IMR-90 (cell line): ENCODE results near the gene RNF217. TPM values are rescaled to one million over a fixed set of nuclear protein-coding genes. Genes with fewer than 3 reads are reported as not detected.

Experiments
- ATAC-seq: fragments of 200-7000 bp; cut with Tn5 transposase; 2 replicates; pipeline ENCODE4 v1.9.1; 2020; ENCODE audit warnings: low read depth, mild to moderate bottlenecking, moderate library complexity
- BruUV-seq: library from RNA; stranded (reverse); fragments of 400-500 nt; replicated peaks from 2 replicates; lab custom pipeline; 2021; lab: Mats Ljungman, UMichigan
- CTCF ChIA-PET: fragments of 300-600 bp; formaldehyde crosslinking; extraction: SDS; loops from one replicate; lab custom pipeline; 2021; ENCODE audit warnings: antibody characterized with exemption; lab: Yijun Ruan, JAX
- POLR2A ChIA-PET: fragments of 300-600 bp; sonication (Branson Sonifier 250); formaldehyde crosslinking; loops from one replicate; lab custom pipeline; 2022; ENCODE audit warnings: antibody characterized with exemption; ENCODE audit not compliant: unreplicated experiment; lab: Charles Lee
- DNase-seq: peaks from one replicate; pipeline ENCODE4 v3.0.0; 2013
- H2AFZ ChIP-seq: replicated peaks from 2 replicates; pipeline ENCODE3; 2013; ENCODE audit warnings: low read length, mild to moderate bottlenecking; ENCODE audit not compliant: poor library complexity
- H2AK5ac ChIP-seq: 2 replicates; pipeline ENCODE4 v1.6.1; 2013; ENCODE audit warnings: low read depth, low read length, inconsistent platforms
- H2AK9ac ChIP-seq: replicated peaks from 2 replicates; pipeline ENCODE3; 2013; ENCODE audit warnings: mild to moderate bottlenecking, low read depth, low read length, moderate library complexity; ENCODE audit not compliant: poor library complexity
- H2BK120ac ChIP-seq: 2 replicates; pipeline ENCODE4 v1.6.1; 2013; ENCODE audit warnings: low read depth, low read length, inconsistent platforms
- H2BK15ac ChIP-seq: 3 replicates; pipeline ENCODE4 v1.6.1; 2013; ENCODE audit warnings: low read depth, low read length, inconsistent platforms
- H2BK20ac ChIP-seq: 2 replicates; pipeline ENCODE4 v1.6.1; 2013; ENCODE audit warnings: low read depth, mild to moderate bottlenecking, inconsistent platforms, low read length, moderate library complexity
- H2BK5ac ChIP-seq: 2 replicates; pipeline ENCODE4 v1.6.1; 2013; ENCODE audit warnings: mild to moderate bottlenecking, low read depth, low read length, inconsistent platforms; ENCODE audit not compliant: poor library complexity, severe bottlenecking
- H3K14ac ChIP-seq: replicated peaks from 2 replicates; pipeline ENCODE4 v1.6.1; 2013; ENCODE audit warnings: low read depth, low read length, inconsistent platforms
- H3K18ac ChIP-seq: 2 replicates; pipeline ENCODE4 v1.6.1; 2013; ENCODE audit warnings: low read depth, low read length, control low read depth
- H3K23ac ChIP-seq: 2 replicates; pipeline ENCODE4 v1.6.1; 2013; ENCODE audit warnings: low read depth, low read length, inconsistent platforms
- H3K27ac ChIP-seq: 2 replicates; pipeline ENCODE4 v1.5.1; 2013; ENCODE audit warnings: mild to moderate bottlenecking, control low read depth, low read length; ENCODE audit not compliant: insufficient read depth
- H3K27me3 ChIP-seq: 2 replicates; pipeline ENCODE4 v1.6.1; 2013; ENCODE audit warnings: low read length; ENCODE audit not compliant: control insufficient read depth, insufficient read depth
- H3K36me3 ChIP-seq: 2 replicates; pipeline ENCODE4 v1.6.1; 2013; ENCODE audit warnings: low read length, mixed read lengths; ENCODE audit not compliant: control insufficient read depth, insufficient read depth
- H3K4ac ChIP-seq: 2 replicates; pipeline ENCODE4 v1.6.1; 2013; ENCODE audit warnings: low read depth, low read length, inconsistent platforms
- H3K4me1 ChIP-seq: 2 replicates; pipeline ENCODE4 v1.6.1; 2013; ENCODE audit warnings: low read length, mixed read lengths; ENCODE audit not compliant: control insufficient read depth, insufficient read depth
- H3K4me2 ChIP-seq: 2 replicates; pipeline ENCODE4 v1.6.1; 2013; ENCODE audit warnings: low read depth, mild to moderate bottlenecking, control low read depth, low read length, moderate library complexity
- H3K4me3 ChIP-seq: 2 replicates; pipeline ENCODE4 v1.5.1; 2013; ENCODE audit warnings: low read depth, mild to moderate bottlenecking, control low read depth, low read length, moderate library complexity; ENCODE audit not compliant: insufficient read depth
- H3K56ac ChIP-seq: 2 replicates; pipeline ENCODE4 v1.6.1; 2013; ENCODE audit warnings: low read length, inconsistent platforms; ENCODE audit not compliant: insufficient read depth; ENCODE audit errors: extremely low read depth
- H3K79me1 ChIP-seq, 2 experiments: 2 replicates each; pipeline ENCODE4 v1.6.1; 2013; ENCODE audit warnings: low read length in 2 of 2, inconsistent platforms in 1 of 2, low read depth in 1 of 2
- H3K9ac ChIP-seq: 2 replicates; pipeline ENCODE4 v1.6.1; 2013; ENCODE audit warnings: low read depth, low read length, control low read depth
- H3K9me1 ChIP-seq: 2 replicates; pipeline ENCODE4 v1.6.1; 2013; ENCODE audit warnings: low read length, inconsistent platforms; ENCODE audit not compliant: insufficient read depth
- H3K9me3 ChIP-seq: 2 replicates; pipeline ENCODE4 v1.6.1; 2013; ENCODE audit warnings: low read length; ENCODE audit not compliant: control insufficient read depth, insufficient read depth
- H4K20me1 ChIP-seq: 2 replicates; pipeline ENCODE4 v1.6.1; 2013; ENCODE audit warnings: low read length, inconsistent platforms; ENCODE audit not compliant: insufficient read depth
- H4K5ac ChIP-seq: 2 replicates; pipeline ENCODE4 v1.6.1; 2013; ENCODE audit warnings: mild to moderate bottlenecking, low read depth, low read length, control low read depth
- H4K8ac ChIP-seq, 2 experiments: 2 replicates each; pipeline ENCODE4 v1.6.1; 2013; ENCODE audit warnings: low read depth in 2 of 2, low read length in 2 of 2, control low read depth in 1 of 2, inconsistent platforms in 1 of 2
- H4K91ac ChIP-seq: 2 replicates; pipeline ENCODE4 v1.6.1; 2013; ENCODE audit warnings: low read depth, low read length, inconsistent platforms; ENCODE audit not compliant: insufficient read depth
- BHLHE40 ChIP-seq: fragments of 150-350 bp; IDR thresholded peaks from 2 replicates; pipeline ENCODE4 v1.6.1; 2016; ENCODE audit warnings: mild to moderate bottlenecking, low read depth, low read length
- CEBPB ChIP-seq: IDR thresholded peaks from 2 replicates; pipeline ENCODE4 v1.6.1; 2012; ENCODE audit warnings: low read depth, low read length, improper control_type of control experiment
- CHD1 ChIP-seq: IDR thresholded peaks from 2 replicates; pipeline ENCODE4 v1.6.1; 2012; ENCODE audit warnings: low read depth, low read length, improper control_type of control experiment
- CTCF ChIP-seq: conservative IDR thresholded peaks from 2 replicates; pipeline ENCODE4 v1.5.1; 2012; ENCODE audit warnings: mild to moderate bottlenecking, low read depth, low read length, improper control_type of control experiment
- ELK1 ChIP-seq: fragments of 150-350 bp; IDR thresholded peaks from 2 replicates; pipeline ENCODE4 v1.6.1; 2016; ENCODE audit warnings: low read depth, mild to moderate bottlenecking, low read length, moderate library complexity, borderline replicate concordance
- FOS ChIP-seq: fragments of 150-350 bp; IDR thresholded peaks from 2 replicates; pipeline ENCODE4 v1.6.1; 2016; ENCODE audit warnings: low read depth, low read length
- MAFK ChIP-seq: IDR thresholded peaks from 2 replicates; pipeline ENCODE4 v1.6.1; 2012; ENCODE audit warnings: low read depth, low read length, improper control_type of control experiment
- MAZ ChIP-seq: IDR thresholded peaks from 2 replicates; pipeline ENCODE4 v1.6.1; 2012; ENCODE audit warnings: low read depth, mild to moderate bottlenecking, low read length, improper control_type of control experiment, moderate library complexity, borderline replicate concordance
- POLR2A ChIP-seq: IDR thresholded peaks from 2 replicates; pipeline ENCODE4 v1.6.1; 2012; ENCODE audit warnings: mild to moderate bottlenecking, low read depth, low read length
- RFX5 ChIP-seq: IDR thresholded peaks from 2 replicates; pipeline ENCODE4 v1.8.0; 2012; ENCODE audit warnings: low read depth, mild to moderate bottlenecking, low read length, moderate library complexity
- WGBS, 2 experiments: methylation state at CpG; one replicate each; pipeline versions ENCODE4 v1.1.5 to v1.1.7; 2013; ENCODE audit warnings: missing lambda C conversion rate in 2 of 2; ENCODE audit not compliant: insufficient read length in 1 of 2; ENCODE audit errors: extremely low coverage in 2 of 2; 5-methylcytosine and 5-hydroxymethylcytosine counted together
- dilution Hi-C: fragments of 300-500 bp; cut with HindIII; formaldehyde crosslinking; loops from one replicate; pipeline ENCODE4 v1.14.3; 2018; ENCODE audit warnings: low sequenced_read_pairs; ENCODE audit not compliant: unreplicated experiment
- in situ Hi-C: fragments of 300-500 bp; cut with MboI; formaldehyde crosslinking; loops from 3 replicates; pipeline ENCODE4 v1.14.3; 2019; ENCODE audit warnings: low sequenced_read_pairs, inconsistent platforms, mixed read lengths
- intact Hi-C: fragments of 100-400 bp; cut with micrococcal nuclease; formaldehyde crosslinking; loops from 2 replicates; pipeline ENCODE4 v1.10.0; 2022
- polyA plus RNA-seq, 3 experiments: library from polyadenylated mRNA; depleted of rRNA; stranded (reverse); fragments of >200 nt; gene quantifications; 2 replicates each; pipeline ENCODE4 v1.2.3, GENCODE V29; 2012; ENCODE audit warnings: low replicate concordance in 1 of 3
- total RNA-seq: library from RNA; depleted of rRNA; stranded (reverse); fragments of >200 nt; gene quantifications from 2 replicates; pipeline ENCODE4 v1.2.3, GENCODE V29; 2012

RNF217 gene
- total and polyA plus RNA-seq, 2 of the 4 experiments (the other 2 are of a cell fraction), result 11.7 to 20.4 TPM

- intact Hi-C loops, result no loop called here
- H3K4me3 ChIP-seq, result no peak overlapping the region
- WGBS, 2 experiments, result no CpG with 5 or more reads among the region's 3 CpGs
- H3K9me1 ChIP-seq, result no peaks in the 10 kb centered on the region; the same call in none of the 2 replicates
- peaks cover 15% of the 10 kb centered on the region for H3K9me3 ChIP-seq
- no peak overlapping the region for H2AK5ac ChIP-seq
- H3K36me3 ChIP-seq, result no peaks in the 10 kb centered on the region
- no peak overlapping the region for H4K5ac ChIP-seq
- no peak overlapping the region for H3K4me2 ChIP-seq
- peak; percentile 43 for DNase-seq
- no TSS peak for BruUV-seq
- no peak overlapping the region for H3K9ac ChIP-seq
- in situ Hi-C loops, result loop anchor here (25.0 kb wide), 1 partner anchor 146 kb away; the partner anchor contains the start of gene RNF217
- dilution Hi-C loops, result no loop called here
- ATAC-seq, result no peak
- H2BK5ac ChIP-seq, result no peak overlapping the region
- no peak overlapping the region for H2BK120ac ChIP-seq
- no peak overlapping the region for H4K8ac ChIP-seq
- H3K23ac ChIP-seq, result no peak overlapping the region
- H3K27me3 ChIP-seq, result no peaks in the 10 kb centered on the region
- no peak overlapping the region for H2BK15ac ChIP-seq
- H3K4ac ChIP-seq, result no peak overlapping the region
- TF ChIP-seq RFX5 (no peak), CEBPB (no peak), POLR2A (no peak), ELK1 (no peak), CTCF (no peak), FOS (no peak), CHD1 (no peak), BHLHE40 (no peak), MAZ (no peak), MAFK (no peak)
- no peak overlapping the region for H3K18ac ChIP-seq
- no peak overlapping the region for H3K27ac ChIP-seq
- CTCF ChIA-PET, result no interaction called here
- POLR2A ChIA-PET, result no interaction called here
- no peak overlapping the region for H2BK20ac ChIP-seq
- H4K20me1 ChIP-seq, result no peaks in the 10 kb centered on the region
- no peak overlapping the region for H4K91ac ChIP-seq
- no peaks in the 10 kb centered on the region for H3K79me1 ChIP-seq
- H2AFZ ChIP-seq, result no peak overlapping the region
- peaks cover 7% of the 10 kb centered on the region for H3K4me1 ChIP-seq
- H3K14ac ChIP-seq, result no peak overlapping the region
- H2AK9ac ChIP-seq, result no peak overlapping the region
- no peak overlapping the region for H3K56ac ChIP-seq
Observed at GRCh38 chr6:125107896-125108295, 145.7 kb downstream of the RNF217 start.
